ENCODE results near the gene TRIM42. TPM values are rescaled to one million over a fixed set of nuclear protein-coding genes. Genes with fewer than 3 reads are reported as not detected.

Gene TRIM42
- not detected for polyA plus RNA-seq (2013)

DNA sequence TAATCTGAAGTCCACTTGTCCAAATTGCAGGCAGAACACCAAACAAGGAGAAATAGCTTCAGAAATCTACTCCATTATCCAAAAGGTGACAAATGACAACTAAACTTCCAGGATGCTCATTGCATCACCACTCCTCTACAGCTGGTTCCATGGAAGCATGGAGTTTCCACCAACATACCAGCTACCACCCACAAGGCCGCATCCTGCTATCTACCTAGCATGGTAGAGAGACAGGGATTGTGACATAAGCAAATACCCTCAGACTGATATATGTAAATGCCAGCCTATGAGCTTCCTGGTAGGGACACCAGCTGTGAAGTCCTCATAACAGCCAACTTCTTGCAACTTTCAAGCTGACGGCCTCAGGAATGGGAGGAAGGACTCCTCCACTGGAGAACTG lies at the start of gene TRIM42:
TSS of gene TRIM42 (plus strand) at position 301 of the 400 bp plus-strand sequence. CDS start 166 bp downstream, outside the sequence.
- no peaks in the 10 kb centered on the region for H3K36me3 ChIP-seq (ENCODE audit: control insufficient read depth in 4 of 4, insufficient read depth in 4 of 4, low read length in 3 of 4)
- H3K4me3 ChIP-seq (ENCODE audit: control insufficient read depth in 1 of 7, extremely low read depth in 1 of 7, insufficient read depth in 4 of 7, low read depth in 2 of 7, low read length in 6 of 7): no peak within 1 kb of the TSS
- no peaks in the 10 kb centered on the region for H3K4me1 ChIP-seq (ENCODE audit: control extremely low read depth in 1 of 4, control insufficient read depth in 4 of 4, insufficient read depth in 4 of 4, low read length in 3 of 4)
- no peak within 1 kb of the TSS for H3K27ac ChIP-seq (ENCODE audit: insufficient read depth in 1 of 2, low read depth in 1 of 2, low read length in 2 of 2, poor library complexity in 1 of 2, severe bottlenecking in 2 of 2)
- ChIA-PET POLR2A (no interaction called here), CTCF (no interaction called here)
- no peaks in the 10 kb centered on the region for H3K27me3 ChIP-seq (replicated peaks in 2 of 5; ENCODE audit: control insufficient read depth in 4 of 5, insufficient read depth in 5 of 5, low read length in 4 of 5)
- H3K9me3 ChIP-seq (ENCODE audit: control extremely low read depth in 1 of 5, control insufficient read depth in 4 of 5, insufficient read depth in 2 of 5, low read depth in 1 of 5, low read length in 4 of 5): peaks cover 0 to 3% (median 0%) of the 10 kb centered on the region in 5 experiments
- no peak for DNase-seq
- 100% methylated on average over 1 of the region's 2 CpGs for WGBS (ENCODE audit: insufficient coverage)

DNA sequence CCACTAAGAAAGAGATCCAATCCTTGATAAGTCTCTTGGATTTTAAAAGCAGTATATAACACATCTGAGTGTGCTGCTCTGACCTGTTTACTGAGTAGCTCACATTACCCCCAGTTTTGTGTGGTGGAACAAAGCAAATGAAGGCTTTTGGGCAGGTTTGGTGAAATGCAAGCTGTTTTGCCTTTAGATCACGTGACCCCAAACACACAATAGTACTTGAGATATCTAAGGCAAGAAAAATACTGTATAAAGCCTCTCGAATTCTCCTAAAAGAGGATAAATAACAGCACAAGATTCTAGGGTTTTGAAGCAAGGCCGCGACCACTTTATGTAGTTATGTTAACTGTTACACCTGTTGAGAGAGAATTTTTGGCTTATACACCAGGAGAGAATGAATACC lies 49.3 kb upstream of the TRIM42 start:
- ChIA-PET POLR2A (no interaction called here), CTCF (no interaction called here)
- no peak overlapping the region for H3K4me3 ChIP-seq (ENCODE audit: control insufficient read depth in 1 of 7, extremely low read depth in 1 of 7, insufficient read depth in 4 of 7, low read depth in 2 of 7, low read length in 6 of 7)

DNA sequence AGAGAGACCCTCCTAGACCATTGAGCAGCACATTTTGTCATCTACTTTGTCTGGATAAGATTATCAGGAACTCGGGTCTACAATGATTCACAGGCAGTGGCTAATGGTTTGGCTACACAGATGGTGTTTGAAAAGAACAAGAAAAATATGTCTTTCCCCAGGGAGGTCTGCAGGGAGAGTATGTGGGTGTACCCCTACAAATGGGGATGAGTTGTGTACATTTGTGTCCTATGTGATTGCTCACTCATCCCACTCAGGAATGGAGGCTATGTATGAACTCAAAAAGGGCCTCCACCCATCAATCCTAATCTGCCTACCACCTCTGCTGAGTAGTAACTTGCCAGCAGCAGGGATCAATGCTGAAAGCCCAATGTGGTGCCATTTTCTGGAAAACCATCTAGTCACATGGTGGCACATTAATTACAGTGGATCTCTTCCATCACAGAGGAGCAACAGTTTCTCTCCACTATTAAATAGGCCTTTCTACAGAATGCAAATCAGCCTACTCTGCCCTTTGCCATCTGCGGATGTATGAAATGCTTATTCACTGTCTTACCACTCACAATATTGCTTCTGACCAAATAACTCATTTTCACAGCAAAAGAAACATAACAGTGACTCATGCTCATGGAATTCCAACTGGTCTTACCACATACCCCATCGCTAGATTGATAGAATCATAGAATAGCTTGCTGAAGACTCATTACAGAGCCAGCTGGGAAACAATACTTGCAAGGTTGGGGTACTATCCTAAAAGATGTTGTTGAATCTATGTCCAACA lies 48.3 kb upstream of the TRIM42 start:
- H3K27me3 ChIP-seq (replicated peaks in 2 of 5; ENCODE audit: control insufficient read depth in 4 of 5, insufficient read depth in 5 of 5, low read length in 4 of 5): peaks cover 0 to 7% (median 0%) of the 10 kb centered on the region in 5 experiments
- CTCF ChIA-PET: interaction anchor here (1.3 kb wide), 1 partner anchor 23 kb away, joined by 3 read pairs; no protein-coding TSS in a partner anchor
- no peaks in the 10 kb centered on the region for H3K9me3 ChIP-seq (ENCODE audit: control extremely low read depth in 1 of 5, control insufficient read depth in 4 of 5, insufficient read depth in 2 of 5, low read depth in 1 of 5, low read length in 4 of 5)
- WGBS (ENCODE audit: insufficient coverage): 100% methylated on average over 2 of the region's 3 CpGs
- POLR2A ChIA-PET: no interaction called here
- H3K4me1 ChIP-seq (ENCODE audit: control extremely low read depth in 1 of 4, control insufficient read depth in 4 of 4, insufficient read depth in 4 of 4, low read length in 3 of 4): no peaks in the 10 kb centered on the region
- no peak overlapping the region for H3K27ac ChIP-seq (ENCODE audit: insufficient read depth in 1 of 2, low read depth in 1 of 2, low read length in 2 of 2, poor library complexity in 1 of 2, severe bottlenecking in 2 of 2)
- no peak for DNase-seq
- H3K4me3 ChIP-seq (ENCODE audit: control insufficient read depth in 1 of 7, extremely low read depth in 1 of 7, insufficient read depth in 4 of 7, low read depth in 2 of 7, low read length in 6 of 7): no peak overlapping the region
- no peaks in the 10 kb centered on the region for H3K36me3 ChIP-seq (ENCODE audit: control insufficient read depth in 4 of 4, insufficient read depth in 4 of 4, low read length in 3 of 4)

More for the DNA sequence above, 49.3 kb upstream of the TRIM42 start:
- WGBS (ENCODE audit: insufficient coverage): 61% methylated on average over 3 of the region's 4 CpGs
- Histone ChIP-seq H3K27ac (ENCODE audit: insufficient read depth in 1 of 2, low read depth in 1 of 2, low read length in 2 of 2, poor library complexity in 1 of 2, severe bottlenecking in 2 of 2) (no peak overlapping the region), H3K36me3 (ENCODE audit: control insufficient read depth in 4 of 4, insufficient read depth in 4 of 4, low read length in 3 of 4) (no peaks in the 10 kb centered on the region), H3K4me1 (ENCODE audit: control extremely low read depth in 1 of 4, control insufficient read depth in 4 of 4, insufficient read depth in 4 of 4, low read length in 3 of 4) (no peaks in the 10 kb centered on the region), H3K27me3 (replicated peaks in 2 of 5; ENCODE audit: control insufficient read depth in 4 of 5, insufficient read depth in 5 of 5, low read length in 4 of 5) (peaks cover 0 to 7% (median 0%) of the 10 kb centered on the region in 5 experiments), H3K9me3 (ENCODE audit: control extremely low read depth in 1 of 5, control insufficient read depth in 4 of 5, insufficient read depth in 2 of 5, low read depth in 1 of 5, low read length in 4 of 5) (no peaks in the 10 kb centered on the region)
- no peak for DNase-seq

DNA sequence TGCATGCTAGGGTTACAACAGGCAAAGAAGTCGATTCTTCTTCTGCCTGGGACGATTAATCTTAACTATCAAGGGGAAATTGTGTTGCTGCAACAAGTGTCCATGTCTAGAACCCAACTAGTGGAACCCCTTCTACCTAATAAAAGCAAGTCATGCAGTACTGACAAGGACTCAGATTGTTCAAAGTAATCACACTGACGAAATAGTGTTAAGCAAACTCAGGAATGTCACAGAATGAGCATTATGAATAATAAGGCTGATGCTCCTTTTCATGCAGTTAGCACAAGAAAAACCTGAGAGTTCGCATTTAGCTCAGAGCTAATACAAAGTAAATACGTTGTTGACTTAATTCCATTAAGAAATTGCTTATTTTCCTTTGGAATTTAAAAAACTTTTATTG lies 47.5 kb upstream of the TRIM42 start:
- H3K36me3 ChIP-seq (ENCODE audit: control insufficient read depth in 4 of 4, insufficient read depth in 4 of 4, low read length in 3 of 4): no peaks in the 10 kb centered on the region
- no peak overlapping the region for H3K27ac ChIP-seq (ENCODE audit: insufficient read depth in 1 of 2, low read depth in 1 of 2, low read length in 2 of 2, poor library complexity in 1 of 2, severe bottlenecking in 2 of 2)
- H3K9me3 ChIP-seq (ENCODE audit: control extremely low read depth in 1 of 5, control insufficient read depth in 4 of 5, insufficient read depth in 2 of 5, low read depth in 1 of 5, low read length in 4 of 5): no peaks in the 10 kb centered on the region
- ChIA-PET POLR2A (no interaction called here), CTCF (interaction anchor here (1.3 kb wide), 1 partner anchor 22 kb away, joined by 3 read pairs; no protein-coding TSS in a partner anchor)
- no peaks in the 10 kb centered on the region for H3K4me1 ChIP-seq (ENCODE audit: control extremely low read depth in 1 of 4, control insufficient read depth in 4 of 4, insufficient read depth in 4 of 4, low read length in 3 of 4)
- H3K27me3 ChIP-seq (replicated peaks in 2 of 5; ENCODE audit: control insufficient read depth in 4 of 5, insufficient read depth in 5 of 5, low read length in 4 of 5): peaks cover 0 to 7% (median 0%) of the 10 kb centered on the region in 5 experiments
- DNase-seq: no peak
- 93% methylated on average over 3 of the region's 5 CpGs for WGBS (ENCODE audit: insufficient coverage)
- no peak overlapping the region for H3K4me3 ChIP-seq (ENCODE audit: control insufficient read depth in 1 of 7, extremely low read depth in 1 of 7, insufficient read depth in 4 of 7, low read depth in 2 of 7, low read length in 6 of 7)

DNA sequence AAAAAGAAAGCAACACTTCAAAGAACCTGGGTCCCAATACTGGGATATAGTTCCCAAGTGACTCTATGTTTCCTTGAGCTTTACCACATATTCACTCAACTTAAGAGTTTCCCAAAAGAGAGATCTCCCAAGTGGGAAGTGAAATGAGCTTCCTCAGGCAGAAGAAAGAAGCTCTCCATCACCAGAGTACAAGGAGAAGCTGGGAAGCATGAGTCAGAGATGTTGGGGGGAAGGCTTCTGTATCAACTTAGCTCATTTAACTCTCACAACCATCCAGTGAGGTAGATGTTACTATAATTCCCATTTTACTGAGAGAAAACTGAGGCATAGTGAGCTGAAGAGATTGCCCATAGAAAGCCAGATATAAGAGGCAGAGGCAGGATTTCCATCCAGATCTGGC lies 47.0 kb upstream of the TRIM42 start:
- CTCF ChIA-PET: interaction anchor here (1.2 to 1.3 kb wide), 2 partner anchors 11 to 21 kb away, joined by 3 to 4 read pairs; no protein-coding TSS in a partner anchor
- no peak for DNase-seq
- POLR2A ChIA-PET: no interaction called here
- no peaks in the 10 kb centered on the region for H3K4me1 ChIP-seq (ENCODE audit: control extremely low read depth in 1 of 4, control insufficient read depth in 4 of 4, insufficient read depth in 4 of 4, low read length in 3 of 4)
- peaks cover 0 to 7% (median 0%) of the 10 kb centered on the region in 5 experiments for H3K27me3 ChIP-seq (replicated peaks in 2 of 5; ENCODE audit: control insufficient read depth in 4 of 5, insufficient read depth in 5 of 5, low read length in 4 of 5)
- H3K9me3 ChIP-seq (ENCODE audit: control extremely low read depth in 1 of 5, control insufficient read depth in 4 of 5, insufficient read depth in 2 of 5, low read depth in 1 of 5, low read length in 4 of 5): no peaks in the 10 kb centered on the region
- H3K27ac ChIP-seq (ENCODE audit: insufficient read depth in 1 of 2, low read depth in 1 of 2, low read length in 2 of 2, poor library complexity in 1 of 2, severe bottlenecking in 2 of 2): no peak overlapping the region
- no peak overlapping the region for H3K4me3 ChIP-seq (ENCODE audit: control insufficient read depth in 1 of 7, extremely low read depth in 1 of 7, insufficient read depth in 4 of 7, low read depth in 2 of 7, low read length in 6 of 7)
- no peaks in the 10 kb centered on the region for H3K36me3 ChIP-seq (ENCODE audit: control insufficient read depth in 4 of 4, insufficient read depth in 4 of 4, low read length in 3 of 4)

DNA sequence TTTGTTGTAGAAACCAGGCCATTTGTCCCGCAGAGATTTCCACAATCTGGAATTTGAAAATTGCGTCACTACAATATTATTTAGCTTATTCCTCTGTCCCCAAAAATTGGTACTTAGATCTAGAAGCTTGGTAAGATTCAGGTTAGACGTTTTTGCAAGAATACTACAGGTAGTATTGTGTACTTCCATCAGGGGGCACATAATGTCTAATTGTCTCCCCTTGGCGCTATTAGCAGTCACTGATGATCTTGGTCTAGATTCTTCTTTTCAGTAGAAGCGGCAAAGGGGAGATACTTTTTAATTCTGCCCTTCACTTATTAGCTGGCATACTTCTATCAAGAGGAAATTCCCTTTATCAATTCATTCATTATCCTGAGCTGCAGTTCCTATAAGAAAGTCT lies 42.6 kb upstream of the TRIM42 start:
- Histone ChIP-seq H3K9me3 (ENCODE audit: control extremely low read depth in 1 of 5, control insufficient read depth in 4 of 5, insufficient read depth in 2 of 5, low read depth in 1 of 5, low read length in 4 of 5) (no peaks in the 10 kb centered on the region), H3K27ac (ENCODE audit: insufficient read depth in 1 of 2, low read depth in 1 of 2, low read length in 2 of 2, poor library complexity in 1 of 2, severe bottlenecking in 2 of 2) (no peak overlapping the region), H3K27me3 (replicated peaks in 2 of 5; ENCODE audit: control insufficient read depth in 4 of 5, insufficient read depth in 5 of 5, low read length in 4 of 5) (peaks cover 0 to 3% (median 0%) of the 10 kb centered on the region in 5 experiments), H3K36me3 (ENCODE audit: control insufficient read depth in 4 of 4, insufficient read depth in 4 of 4, low read length in 3 of 4) (no peaks in the 10 kb centered on the region), H3K4me3 (ENCODE audit: control insufficient read depth in 1 of 7, extremely low read depth in 1 of 7, insufficient read depth in 4 of 7, low read depth in 2 of 7, low read length in 6 of 7) (no peak overlapping the region), H3K4me1 (ENCODE audit: control extremely low read depth in 1 of 4, control insufficient read depth in 4 of 4, insufficient read depth in 4 of 4, low read length in 3 of 4) (no peaks in the 10 kb centered on the region)
- CTCF ChIA-PET: no interaction called here
- DNase-seq: no peak
- POLR2A ChIA-PET: no interaction called here
- WGBS (ENCODE audit: insufficient coverage): 81% methylated on average over 3 of the region's 5 CpGs

DNA sequence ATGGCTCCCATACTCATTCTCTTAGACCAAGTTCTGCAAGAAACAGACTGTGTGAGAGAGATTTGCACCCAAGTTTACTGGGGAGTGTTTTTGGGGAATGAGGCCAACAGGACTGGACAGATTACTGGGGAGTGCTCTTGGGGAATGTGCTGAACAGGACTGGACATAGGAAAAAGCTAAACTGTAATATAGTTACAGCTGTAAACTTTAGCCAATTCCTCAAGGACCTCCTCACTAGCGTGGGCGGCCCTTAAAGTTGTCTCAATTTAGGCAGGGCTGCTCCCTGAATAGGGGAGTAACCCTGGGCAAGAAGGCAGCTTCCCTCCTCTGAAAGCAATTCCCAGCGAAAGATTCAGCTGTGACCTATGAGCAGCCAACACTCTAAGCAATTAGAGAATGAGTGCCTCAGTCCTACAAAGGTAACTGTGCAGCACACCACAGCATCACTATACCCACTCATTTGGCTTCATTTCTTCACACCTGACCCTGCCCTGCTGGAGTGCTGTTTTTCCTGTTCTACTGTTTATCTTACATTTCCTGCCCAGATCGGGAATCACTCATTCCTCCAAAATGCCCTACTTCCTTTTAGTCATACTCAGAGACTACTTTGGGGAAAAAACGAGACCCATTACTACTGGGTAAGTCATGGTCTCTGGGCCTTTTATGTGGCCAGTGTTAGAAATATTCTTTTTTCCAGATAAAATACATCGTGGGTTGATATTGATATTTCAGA lies 41.3 kb upstream of the TRIM42 start:
- H3K4me3 ChIP-seq (ENCODE audit: control insufficient read depth in 1 of 7, extremely low read depth in 1 of 7, insufficient read depth in 4 of 7, low read depth in 2 of 7, low read length in 6 of 7): no peak overlapping the region
- POLR2A ChIA-PET: no interaction called here
- H3K4me1 ChIP-seq (ENCODE audit: control extremely low read depth in 1 of 4, control insufficient read depth in 4 of 4, insufficient read depth in 4 of 4, low read length in 3 of 4): no peaks in the 10 kb centered on the region
- no peak for DNase-seq
- CTCF ChIA-PET: no interaction called here
- H3K27ac ChIP-seq (ENCODE audit: insufficient read depth in 1 of 2, low read depth in 1 of 2, low read length in 2 of 2, poor library complexity in 1 of 2, severe bottlenecking in 2 of 2): no peak overlapping the region
- no peaks in the 10 kb centered on the region for H3K9me3 ChIP-seq (ENCODE audit: control extremely low read depth in 1 of 5, control insufficient read depth in 4 of 5, insufficient read depth in 2 of 5, low read depth in 1 of 5, low read length in 4 of 5)
- peaks cover 0 to 2% (median 0%) of the 10 kb centered on the region in 5 experiments for H3K27me3 ChIP-seq (replicated peaks in 2 of 5; ENCODE audit: control insufficient read depth in 4 of 5, insufficient read depth in 5 of 5, low read length in 4 of 5)
- 54% methylated on average over 5 of the region's 6 CpGs for WGBS (ENCODE audit: insufficient coverage)
- H3K36me3 ChIP-seq (ENCODE audit: control insufficient read depth in 4 of 4, insufficient read depth in 4 of 4, low read length in 3 of 4): no peaks in the 10 kb centered on the region
